H1 (cell line): ENCODE data around the gene PRKCZ. TPM values are rescaled to one million over a fixed set of nuclear protein-coding genes. Genes with fewer than 3 reads are reported as not detected.

Experiments used
- CTCF ChIA-PET: fragments of 300-600 bp; sonication (Branson Sonifier 250); formaldehyde crosslinking; loops from one replicate; lab custom pipeline; 2021; ENCODE audit not compliant: partially characterized antibody; lab: Charles Lee
- POLR2A ChIA-PET: fragments of 300-600 bp; sonication (Branson Sonifier 250); formaldehyde crosslinking; loops from one replicate; lab custom pipeline; 2021; ENCODE audit warnings: inconsistent platforms; ENCODE audit not compliant: partially characterized antibody; lab: Charles Lee
- DNase-seq, 2 experiments: peaks; one replicate each; pipeline versions ENCODE4 v3.0.0 to v3.0.0-alpha.2; 2010 to 2022; ENCODE audit warnings: low spot score in 2 of 2, low read depth in 1 of 2, mixed read lengths in 1 of 2
- FAIRE-seq: peaks from 2 replicates; lab custom pipeline; 2011; peaks lifted over from hg19 to GRCh38; lab: Jason Lieb, UNC
- H2AFZ ChIP-seq: 2 replicates; pipeline ENCODE4 v1.8.1; 2012; ENCODE audit warnings: low read length, inconsistent platforms
- H2AK5ac ChIP-seq: 2 replicates; pipeline ENCODE4 v1.6.1; 2013; ENCODE audit warnings: low read depth, low read length
- H2BK120ac ChIP-seq: replicated peaks from 2 replicates; pipeline ENCODE3; 2013; ENCODE audit warnings: low read depth, low read length, inconsistent platforms
- H2BK12ac ChIP-seq: 2 replicates; pipeline ENCODE4 v1.6.1; 2013; ENCODE audit warnings: low read depth, low read length
- H2BK15ac ChIP-seq: 2 replicates; pipeline ENCODE4 v1.6.1; 2013; ENCODE audit warnings: low read length
- H2BK20ac ChIP-seq: 2 replicates; pipeline ENCODE4 v1.6.1; 2013; ENCODE audit warnings: low read length
- H2BK5ac ChIP-seq: 2 replicates; pipeline ENCODE4 v1.6.1; 2013; ENCODE audit warnings: low read depth, low read length
- H3K14ac ChIP-seq: 2 replicates; pipeline ENCODE4 v1.6.1; 2013; ENCODE audit warnings: inconsistent platforms; ENCODE audit not compliant: insufficient read length
- H3K18ac ChIP-seq: 2 replicates; pipeline ENCODE4 v1.6.1; 2013; ENCODE audit warnings: low read length; ENCODE audit errors: extremely low read depth
- H3K23ac ChIP-seq: 2 replicates; pipeline ENCODE4 v1.6.1; 2013; ENCODE audit warnings: inconsistent platforms; ENCODE audit not compliant: insufficient read length
- H3K23me2 ChIP-seq: 2 replicates; pipeline ENCODE4 v1.6.1; 2013; ENCODE audit warnings: low read depth, low read length
- H3K27ac ChIP-seq: 2 replicates; pipeline ENCODE4 v1.6.1; 2011; ENCODE audit warnings: low read depth, low read length, inconsistent platforms
- H3K27me3 ChIP-seq, 4 experiments: replicated peaks in 1 of 4; 1 replicate in 1 of 4; 2 replicates in 3 of 4; pipeline versions ENCODE4 v1.6.1 to v1.8.1; 2011 to 2013; ENCODE audit warnings: low read length in 3 of 4, mild to moderate bottlenecking in 3 of 4, inconsistent platforms in 2 of 4, mixed read lengths in 2 of 4, moderate library complexity in 1 of 4; ENCODE audit not compliant: control insufficient read depth in 3 of 4, insufficient read depth in 3 of 4; ENCODE audit errors: extremely low read depth in 1 of 4
- H3K36me3 ChIP-seq, 4 experiments: 2 replicates each; pipeline versions ENCODE4 v1.6.1 to v1.8.1; 2011 to 2013; ENCODE audit warnings: mild to moderate bottlenecking in 4 of 4, low read length in 3 of 4, moderate library complexity in 2 of 4, control low read depth in 1 of 4, inconsistent platforms in 1 of 4; ENCODE audit not compliant: insufficient read depth in 4 of 4, control insufficient read depth in 2 of 4
- H3K4ac ChIP-seq: replicated peaks from 2 replicates; pipeline ENCODE3; 2013; ENCODE audit warnings: low read length, low read depth, mixed read lengths, inconsistent platforms; ENCODE audit not compliant: insufficient read length
- H3K4me1 ChIP-seq, 4 experiments: replicated peaks in 1 of 4; 1 replicate in 1 of 4; 2 replicates in 3 of 4; pipeline versions ENCODE4 v1.6.1 to v1.8.1; 2011 to 2013; ENCODE audit warnings: low read length in 3 of 4, inconsistent platforms in 2 of 4, mixed read lengths in 1 of 4; ENCODE audit not compliant: insufficient read depth in 4 of 4, control insufficient read depth in 3 of 4
- H3K4me2 ChIP-seq, 2 experiments: 2 replicates each; pipeline versions ENCODE4 v1.6.1 to v1.8.1; 2011 to 2013; ENCODE audit warnings: low read depth in 2 of 2, low read length in 2 of 2, control low read depth in 1 of 2, inconsistent platforms in 1 of 2, mild to moderate bottlenecking in 1 of 2; ENCODE audit not compliant: insufficient read depth in 1 of 2
- H3K4me3 ChIP-seq, 4 experiments: fragments of 200-600, 300-600 bp in 1 of 4; sonication (generic), shearing (Covaris generic), sonication (Bioruptor Twin) in 1 of 4; 2 replicates each; pipeline versions ENCODE4 v1.5.1 to v1.8.1; 2011 to 2016; ENCODE audit warnings: low read length in 4 of 4, low read depth in 3 of 4, control low read depth in 2 of 4, inconsistent platforms in 2 of 4, mild to moderate bottlenecking in 2 of 4, mixed read lengths in 1 of 4, moderate library complexity in 1 of 4; ENCODE audit not compliant: insufficient read depth in 2 of 4; ENCODE audit errors: extremely low read depth in 1 of 4
- H3K56ac ChIP-seq: replicated peaks from 2 replicates; pipeline ENCODE3; 2013; ENCODE audit warnings: low read depth, mild to moderate bottlenecking, mixed read lengths, low read length, inconsistent platforms; ENCODE audit not compliant: insufficient read length
- H3K79me1 ChIP-seq: 2 replicates; pipeline ENCODE4 v1.6.1; 2013; ENCODE audit warnings: low read depth, low read length, control low read depth
- H3K79me2 ChIP-seq, 2 experiments: 2 replicates each; pipeline versions ENCODE4 v1.6.1 to v1.8.1; 2012 to 2013; ENCODE audit warnings: low read length in 2 of 2, mild to moderate bottlenecking in 2 of 2, inconsistent platforms in 1 of 2; ENCODE audit not compliant: insufficient read depth in 2 of 2, control insufficient read depth in 1 of 2
- H3K9ac ChIP-seq, 4 experiments: replicated peaks in 1 of 4; 1 replicate in 1 of 4; 2 replicates in 3 of 4; pipeline versions ENCODE4 v1.6.1 to v1.8.1; 2011 to 2013; ENCODE audit warnings: low read depth in 3 of 4, low read length in 3 of 4, control low read depth in 2 of 4, mild to moderate bottlenecking in 2 of 4, moderate library complexity in 2 of 4, inconsistent platforms in 1 of 4; ENCODE audit errors: extremely low read depth in 1 of 4
- H3K9me3 ChIP-seq, 2 experiments: 2 replicates each; pipeline versions ENCODE4 v1.6.1 to v1.8.1; 2012 to 2013; ENCODE audit warnings: mild to moderate bottlenecking in 2 of 2, moderate library complexity in 2 of 2, control low read depth in 1 of 2, inconsistent platforms in 1 of 2, low read depth in 1 of 2, low read length in 1 of 2, mixed read lengths in 1 of 2; ENCODE audit not compliant: insufficient read depth in 2 of 2
- H4K20me1 ChIP-seq, 2 experiments: replicated peaks in 1 of 2; 2 replicates each; pipeline versions ENCODE3 to v1.8.1; 2011 to 2013; ENCODE audit warnings: inconsistent platforms in 2 of 2, low read length in 2 of 2, mild to moderate bottlenecking in 1 of 2; ENCODE audit not compliant: insufficient read depth in 2 of 2, control insufficient read depth in 1 of 2
- H4K5ac ChIP-seq: 2 replicates; pipeline ENCODE4 v1.6.1; 2013; ENCODE audit warnings: low read length, low read depth, mixed read lengths, inconsistent platforms; ENCODE audit not compliant: insufficient read length
- H4K8ac ChIP-seq: 2 replicates; pipeline ENCODE4 v1.8.0; 2013; ENCODE audit warnings: mild to moderate bottlenecking, moderate library complexity, low read length, inconsistent platforms; ENCODE audit not compliant: insufficient read depth; ENCODE audit errors: extremely low read depth
- H4K91ac ChIP-seq: replicated peaks from 2 replicates; pipeline ENCODE3; 2013; ENCODE audit warnings: low read length, mixed read lengths, inconsistent platforms; ENCODE audit not compliant: insufficient read length
- CHD1 ChIP-seq: IDR thresholded peaks from 2 replicates; pipeline ENCODE4 v1.6.1; 2012; ENCODE audit warnings: low read depth, low read length, improper control_type of control experiment
- HDAC6 ChIP-seq: IDR thresholded peaks from one replicate; pipeline ENCODE4 v1.7.1; 2012; ENCODE audit warnings: low read depth, mild to moderate bottlenecking, inconsistent platforms, low read length, moderate library complexity
- JUN ChIP-seq: IDR thresholded peaks from 2 replicates; pipeline ENCODE4 v1.6.1; 2011; ENCODE audit warnings: low read depth, mild to moderate bottlenecking, improper control_type of control experiment, low read length
- SP1 ChIP-seq: IDR thresholded peaks from 2 replicates; pipeline ENCODE4 v1.6.1; 2011; ENCODE audit warnings: low read depth, low read length
- SP2 ChIP-seq: IDR thresholded peaks from 2 replicates; pipeline ENCODE4 v1.6.1; 2012; ENCODE audit warnings: mild to moderate bottlenecking, low read length, inconsistent platforms
- TAF1 ChIP-seq: IDR thresholded peaks from 2 replicates; pipeline ENCODE4 v1.6.1; 2011; ENCODE audit warnings: mild to moderate bottlenecking, low read depth, low read length
- TBP ChIP-seq: IDR thresholded peaks from 2 replicates; pipeline ENCODE4 v1.6.1; 2011; ENCODE audit warnings: low read depth, low read length, improper control_type of control experiment
- WGBS, 2 experiments: shearing (Covaris generic) in 1 of 2; methylation state at CpG; one replicate each; pipeline versions ENCODE4 v1.1.6 to v1.1.7; 2013 to 2015; ENCODE audit warnings: low lambda C conversion rate in 2 of 2, mixed read lengths in 2 of 2, inconsistent platforms in 1 of 2, low coverage in 1 of 2, missing lambda C conversion rate in 1 of 2; ENCODE audit not compliant: insufficient replicate concordance in 2 of 2, insufficient coverage in 1 of 2, insufficient read length in 1 of 2; ENCODE audit errors: extremely low coverage in 1 of 2, missing lambda C conversion rate in 1 of 2; 5-methylcytosine and 5-hydroxymethylcytosine counted together
- polyA plus RNA-seq, 7 experiments: library from polyadenylated mRNA; depleted of rRNA in 3 of 7; stranded (reverse) in 5 of 7; unstranded in 2 of 7; fragments of >200 nt in 5 of 7; fragments of 200-250 nt in 2 of 7; gene quantifications; 1 replicate in 5 of 7; 2 replicates in 1 of 7; 4 replicates in 1 of 7; pipeline versions ENCODE4 v1.2.1 to v1.2.3, GENCODE V29; 2011 to 2013; ENCODE audit warnings: missing spikeins in 2 of 7, mixed read lengths in 2 of 7
- total RNA-seq: library from RNA; stranded (reverse); fragmentation: NEBNext Ultra II Directional; extraction: Animal tissue kit (Norgen Biotek cat#: 25700); gene quantifications from 2 replicates; pipeline ENCODE4 v1.2.1, GENCODE V29; 2021
- TF ChIP-seq, protein P1 (sequence below): IDR thresholded peaks from 2 replicates; pipeline ENCODE4 v1.6.1; 2012; ENCODE audit warnings: inconsistent platforms

PRKCZ gene
- total and polyA plus RNA-seq, 2 of the 8 experiments (the other 6 are each of a cell fraction or from before 2014, with no cell fraction given) = 37.4 to 45.1 TPM

DNA sequence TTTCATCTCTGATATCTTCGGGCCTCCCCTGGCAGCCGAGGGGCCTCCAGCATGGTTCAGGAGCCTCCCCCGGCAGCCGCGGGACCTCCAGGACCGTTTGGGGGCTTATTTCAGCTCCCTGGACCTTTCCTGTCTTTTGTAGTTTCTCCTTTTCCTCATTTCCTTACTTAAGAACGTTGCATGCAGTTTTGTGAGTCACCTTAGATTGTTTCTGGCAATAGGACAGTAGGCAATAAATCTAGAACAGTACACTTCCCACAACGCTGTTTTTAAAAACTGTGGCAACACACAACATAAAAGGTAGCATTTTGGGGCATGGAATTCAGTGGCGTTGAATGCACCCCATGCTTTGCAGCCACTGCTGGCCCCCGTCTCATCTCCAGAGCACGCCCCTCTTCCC lies 120.0 kb downstream of the PRKCZ start:
- Histone ChIP-seq H2BK12ac (no peak overlapping the region), H3K79me2 (no peaks in the 10 kb centered on the region; a peak in 1 of 4 replicates), H3K36me3 (peaks cover 0 to 6% (median under 1%) of the 10 kb centered on the region in 4 experiments; a peak in 3 of 8 replicates), H2AK5ac (no peak overlapping the region), H3K9ac (no peak overlapping the region), H3K9me3 (no peaks in the 10 kb centered on the region), H3K18ac (no peak overlapping the region), H4K8ac (no peak overlapping the region), H3K4me1 (peaks cover 0 to 3% (median 0%) of the 10 kb centered on the region in 4 experiments; a peak in 3 of 7 replicates), H3K79me1 (no peaks in the 10 kb centered on the region; the same call in none of the 2 replicates)
- DNase-seq (no peak), FAIRE-seq (no peak)
- ChIA-PET POLR2A (interaction anchor here (1.2 kb wide), 1 partner anchor 13 kb away, joined by 3 read pairs; no protein-coding TSS in a partner anchor), CTCF (no interaction called here)
- TF ChIP-seq TAF1 (no peak), TBP (no peak), SP1 (no peak), CHD1 (no peak), SP2 (no peak), HDAC6 (no peak), JUN (no peak)
- TF ChIP-seq, protein P1, sequence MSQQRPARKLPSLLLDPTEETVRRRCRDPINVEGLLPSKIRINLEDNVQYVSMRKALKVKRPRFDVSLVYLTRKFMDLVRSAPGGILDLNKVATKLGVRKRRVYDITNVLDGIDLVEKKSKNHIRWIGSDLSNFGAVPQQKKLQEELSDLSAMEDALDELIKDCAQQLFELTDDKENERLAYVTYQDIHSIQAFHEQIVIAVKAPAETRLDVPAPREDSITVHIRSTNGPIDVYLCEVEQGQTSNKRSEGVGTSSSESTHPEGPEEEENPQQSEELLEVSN = no peak
- TF ChIP-seq, all 59 proteins: peak for 0
- peaks cover 0 to 7% of the 10 kb centered on the region in 2 experiments for H4K20me1 ChIP-seq
- no peak overlapping the region for H3K14ac ChIP-seq
- H2BK20ac ChIP-seq = no peak overlapping the region
- no peaks in the 10 kb centered on the region; the same call in 1 of the 2 replicates for H3K23me2 ChIP-seq
- no peak overlapping the region for H2BK5ac ChIP-seq
- WGBS, 2 experiments = 91% methylated on average over 11 of the region's 11 CpGs; no CpG with 5 or more reads in 1 of the 2 experiments
- no peak overlapping the region for H3K27ac ChIP-seq
- no peak overlapping the region for H4K5ac ChIP-seq
- H3K4ac ChIP-seq = no peak overlapping the region
- H3K4me3 ChIP-seq = no peak overlapping the region
- H2BK15ac ChIP-seq = no peak overlapping the region
- no peak overlapping the region for H2AFZ ChIP-seq
- no peak overlapping the region for H3K4me2 ChIP-seq
- no peak overlapping the region for H4K91ac ChIP-seq
- H3K27me3 ChIP-seq = no peaks in the 10 kb centered on the region
- H3K23ac ChIP-seq = no peak overlapping the region
- no peak overlapping the region for H3K56ac ChIP-seq
- H2BK120ac ChIP-seq = no peak overlapping the region
